WERI-Rb-1 (cell line): ENCODE data around the gene TPP1.

ENCODE experiments used
- DNase-seq: peaks from one replicate; pipeline ENCODE4 v3.0.0-alpha.2; 2020
- H3K27ac ChIP-seq: fragments of 250-450 bp; sonication (Bioruptor Pico); 2 replicates; pipeline ENCODE4 v1.5.1; 2020; ENCODE audit warnings: mild to moderate bottlenecking, moderate library complexity
- H3K27me3 ChIP-seq: fragments of 250-450 bp; sonication (Bioruptor Pico); 2 replicates; pipeline ENCODE4 v1.5.1; 2021; ENCODE audit warnings: mild to moderate bottlenecking, low read depth, moderate library complexity; ENCODE audit not compliant: insufficient read depth, severe bottlenecking
- H3K36me3 ChIP-seq: fragments of 250-450 bp; sonication (Bioruptor Pico); 2 replicates; pipeline ENCODE4 v1.5.1; 2020; ENCODE audit warnings: mild to moderate bottlenecking, moderate library complexity
- H3K4me3 ChIP-seq: 2 replicates; pipeline ENCODE4 v1.5.1; 2011; ENCODE audit warnings: low read depth, mild to moderate bottlenecking, control low read depth, low read length
- H3K9me3 ChIP-seq: fragments of 250-450 bp; sonication (Bioruptor Pico); 2 replicates; pipeline ENCODE4 v1.5.1; 2021; ENCODE audit warnings: mild to moderate bottlenecking, moderate library complexity; ENCODE audit not compliant: severe bottlenecking
- TF ChIP-seq, protein P1 (sequence below): IDR thresholded peaks from 2 replicates; pipeline ENCODE4 v1.5.1; 2011; ENCODE audit warnings: low read depth, mild to moderate bottlenecking, control low read depth, inconsistent platforms, low read length

Gene TPP1

DNA sequence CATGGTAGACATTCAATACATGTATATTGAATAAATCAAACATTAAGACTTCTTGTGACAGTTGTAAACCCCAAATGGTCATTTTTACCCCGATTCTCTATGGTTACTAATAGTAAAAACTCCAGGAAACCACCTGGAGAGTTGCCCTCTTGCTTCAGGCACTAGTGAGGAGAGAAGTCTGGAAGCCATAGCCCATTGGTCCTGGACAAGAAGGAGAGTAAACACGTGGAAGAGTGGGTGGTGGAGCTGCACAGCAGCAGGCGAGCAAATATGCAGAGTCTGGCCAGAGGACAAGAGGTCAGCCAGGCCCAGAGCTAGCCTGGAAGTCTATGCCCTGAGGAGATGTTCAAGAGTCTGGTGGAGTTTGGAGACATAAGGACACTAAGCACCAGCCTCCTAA is 18.6 kb upstream of the TPP1 start:
- Histone ChIP-seq H3K9me3 (no peaks in the 10 kb centered on the region), H3K27me3 (no peaks in the 10 kb centered on the region), H3K4me3 (no peak overlapping the region), H3K36me3 (peaks cover 38% of the 10 kb centered on the region), H3K27ac (no peak overlapping the region)
- DNase-seq = no peak
- TF ChIP-seq, protein P1, sequence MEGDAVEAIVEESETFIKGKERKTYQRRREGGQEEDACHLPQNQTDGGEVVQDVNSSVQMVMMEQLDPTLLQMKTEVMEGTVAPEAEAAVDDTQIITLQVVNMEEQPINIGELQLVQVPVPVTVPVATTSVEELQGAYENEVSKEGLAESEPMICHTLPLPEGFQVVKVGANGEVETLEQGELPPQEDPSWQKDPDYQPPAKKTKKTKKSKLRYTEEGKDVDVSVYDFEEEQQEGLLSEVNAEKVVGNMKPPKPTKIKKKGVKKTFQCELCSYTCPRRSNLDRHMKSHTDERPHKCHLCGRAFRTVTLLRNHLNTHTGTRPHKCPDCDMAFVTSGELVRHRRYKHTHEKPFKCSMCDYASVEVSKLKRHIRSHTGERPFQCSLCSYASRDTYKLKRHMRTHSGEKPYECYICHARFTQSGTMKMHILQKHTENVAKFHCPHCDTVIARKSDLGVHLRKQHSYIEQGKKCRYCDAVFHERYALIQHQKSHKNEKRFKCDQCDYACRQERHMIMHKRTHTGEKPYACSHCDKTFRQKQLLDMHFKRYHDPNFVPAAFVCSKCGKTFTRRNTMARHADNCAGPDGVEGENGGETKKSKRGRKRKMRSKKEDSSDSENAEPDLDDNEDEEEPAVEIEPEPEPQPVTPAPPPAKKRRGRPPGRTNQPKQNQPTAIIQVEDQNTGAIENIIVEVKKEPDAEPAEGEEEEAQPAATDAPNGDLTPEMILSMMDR = no peak

DNA sequence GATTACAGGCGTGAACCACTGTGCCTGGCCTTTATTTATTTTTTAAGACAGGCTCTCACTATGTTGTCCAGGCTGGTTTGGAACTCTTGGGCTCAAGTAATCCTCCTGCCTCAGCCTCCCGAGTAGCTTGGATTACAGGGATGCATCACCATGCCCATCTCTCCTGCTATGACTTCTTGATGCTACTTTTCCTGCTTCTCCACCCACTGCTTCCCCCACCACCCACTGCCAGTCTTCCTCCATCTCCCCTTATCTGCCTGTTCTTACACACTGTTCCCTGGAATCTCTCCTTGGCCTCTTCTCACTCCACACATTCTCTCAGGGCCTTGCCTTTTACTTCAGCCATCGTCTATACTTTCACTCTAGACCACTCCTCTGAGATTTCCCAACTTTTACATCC is 17.3 kb upstream of the TPP1 start:
- no peak for DNase-seq
- H3K9me3 ChIP-seq = no peaks in the 10 kb centered on the region
- H3K4me3 ChIP-seq = no peak overlapping the region
- H3K36me3 ChIP-seq = peaks cover 52% of the 10 kb centered on the region
- TF ChIP-seq, protein P1 = no peak
- H3K27ac ChIP-seq = no peak overlapping the region
- H3K27me3 ChIP-seq = no peaks in the 10 kb centered on the region

DNA sequence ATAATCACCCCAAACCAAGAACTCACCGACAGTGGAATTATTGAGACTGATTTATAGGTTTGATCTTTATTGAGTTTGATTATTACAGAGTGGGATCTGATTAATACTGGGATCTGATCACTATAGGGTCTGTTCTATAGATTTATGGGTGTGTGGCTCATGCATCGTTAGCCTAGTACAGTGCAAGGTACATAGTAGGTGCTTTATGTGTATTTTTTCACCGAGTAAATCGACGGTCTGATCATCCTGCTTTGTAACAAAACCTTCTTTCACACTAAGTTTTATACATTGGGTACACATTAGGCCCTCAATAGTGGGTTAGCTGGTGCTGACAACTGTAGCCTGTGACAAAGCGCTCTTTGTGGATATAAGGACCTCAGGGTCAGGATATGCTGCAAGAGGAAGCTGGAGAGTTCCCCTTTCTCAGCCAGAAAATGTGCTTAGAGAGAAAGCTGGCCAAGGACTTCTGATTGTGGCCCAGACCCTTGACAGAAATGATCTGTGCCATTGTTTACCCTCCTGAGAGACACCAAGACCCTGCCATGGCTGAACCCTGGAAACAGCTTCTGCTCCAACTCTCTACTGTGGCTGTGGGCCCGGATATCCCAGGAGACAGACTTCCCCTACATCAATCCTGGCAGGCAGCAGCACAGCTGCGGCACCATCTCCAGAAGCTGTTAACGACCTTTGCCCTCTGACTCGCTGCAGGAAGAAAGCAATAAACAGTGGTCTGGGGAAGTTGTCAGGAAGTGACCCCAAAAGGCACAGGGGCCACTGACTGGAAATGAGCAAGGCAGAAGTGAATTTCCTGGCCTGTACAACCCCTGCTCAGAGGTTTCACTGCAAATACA is 16.1 kb upstream of the TPP1 start:
- peaks cover 53% of the 10 kb centered on the region for H3K36me3 ChIP-seq
- H3K9me3 ChIP-seq = no peaks in the 10 kb centered on the region

DNA sequence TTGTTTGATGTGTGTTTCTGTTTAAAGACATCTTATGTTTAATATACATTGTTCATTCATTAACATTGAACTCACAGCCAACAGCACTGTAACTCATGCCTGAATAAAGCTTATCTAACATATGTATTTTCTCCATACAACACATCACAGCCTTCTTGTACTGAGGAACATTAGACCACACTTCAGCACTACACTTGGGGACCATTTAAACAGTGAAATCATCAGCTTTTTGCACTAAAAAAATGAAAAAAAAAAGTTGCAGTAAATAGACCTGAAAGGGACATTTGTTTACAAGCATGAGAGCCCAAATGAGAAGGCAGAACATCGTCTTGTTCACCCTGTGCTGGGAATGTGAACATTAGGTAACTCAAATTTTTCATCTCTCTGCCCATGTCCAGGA is 15.3 kb upstream of the TPP1 start:
- Histone ChIP-seq H3K27me3 (no peaks in the 10 kb centered on the region), H3K4me3 (no peak overlapping the region), H3K9me3 (no peaks in the 10 kb centered on the region), H3K27ac (no peak overlapping the region), H3K36me3 (peaks cover 45% of the 10 kb centered on the region)
- no peak for DNase-seq
- TF ChIP-seq, protein P1 = no peak

More for the DNA sequence above, 16.1 kb upstream of the TPP1 start:
- TF ChIP-seq, protein P1 = no peak
- H3K27me3 ChIP-seq = no peaks in the 10 kb centered on the region
- DNase-seq = no peak
- no peak overlapping the region for H3K27ac ChIP-seq
- no peak overlapping the region for H3K4me3 ChIP-seq

DNA sequence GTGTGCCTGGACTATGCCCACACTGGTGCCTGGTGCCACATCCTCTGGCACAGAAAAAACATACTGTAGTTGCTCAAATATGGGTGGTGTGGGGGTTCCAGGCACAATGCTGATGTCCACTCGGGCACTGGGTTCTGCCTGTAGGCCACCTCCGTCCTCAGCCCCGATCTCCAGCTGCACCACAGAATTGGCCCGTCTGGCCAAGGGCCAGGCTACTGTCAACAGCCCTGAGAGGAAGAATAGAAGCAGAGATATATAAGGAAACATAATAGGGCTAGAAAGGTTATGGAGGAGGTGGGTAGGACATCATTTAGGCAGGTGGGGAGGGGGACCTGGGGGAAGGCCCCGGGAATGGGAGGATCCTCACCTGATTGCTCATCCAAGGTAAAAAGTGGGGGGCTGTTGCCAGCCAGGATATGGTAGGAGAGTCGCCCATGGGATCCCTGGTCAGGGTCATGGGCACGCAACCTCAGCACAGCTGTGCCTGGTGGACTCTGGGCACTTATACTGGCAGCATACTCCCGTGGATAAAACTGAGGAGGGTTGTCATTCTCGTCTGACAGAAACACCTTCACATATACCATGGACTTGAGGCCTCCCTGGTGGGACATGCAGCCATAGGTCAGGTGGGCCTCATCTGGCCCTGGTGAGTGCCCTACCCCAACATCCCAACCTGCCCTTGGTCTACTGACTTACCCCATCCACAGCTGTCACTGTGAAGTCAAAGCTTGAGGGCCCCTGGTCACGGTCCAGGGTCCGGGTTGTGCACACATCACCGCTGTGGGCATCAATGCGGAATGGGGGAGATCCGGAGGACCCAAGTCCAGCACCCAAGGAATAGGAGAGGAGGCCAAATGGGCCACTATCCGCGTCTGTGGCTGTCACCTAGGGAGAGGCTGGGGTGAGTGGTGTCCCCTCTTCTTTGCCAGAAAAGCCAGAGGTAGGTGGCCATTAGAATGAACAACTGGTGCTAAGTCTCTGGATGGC is 14.5 kb upstream of the TPP1 start:
- TF ChIP-seq, protein P1 = no peak
- Histone ChIP-seq H3K27ac (no peak overlapping the region), H3K36me3 (peaks cover 44% of the 10 kb centered on the region), H3K4me3 (no peak overlapping the region), H3K9me3 (no peaks in the 10 kb centered on the region), H3K27me3 (no peaks in the 10 kb centered on the region)
- no peak for DNase-seq
